Ecto neural progenitor cell (in vitro differentiated cells): Measurements from ENCODE around the gene LINC00632.

ENCODE experiments used
- DNase-seq: peaks from one replicate; pipeline ENCODE4 v3.0.0-alpha.2; 2018; ENCODE audit warnings: low spot score

The LINC00632 gene

DNA sequence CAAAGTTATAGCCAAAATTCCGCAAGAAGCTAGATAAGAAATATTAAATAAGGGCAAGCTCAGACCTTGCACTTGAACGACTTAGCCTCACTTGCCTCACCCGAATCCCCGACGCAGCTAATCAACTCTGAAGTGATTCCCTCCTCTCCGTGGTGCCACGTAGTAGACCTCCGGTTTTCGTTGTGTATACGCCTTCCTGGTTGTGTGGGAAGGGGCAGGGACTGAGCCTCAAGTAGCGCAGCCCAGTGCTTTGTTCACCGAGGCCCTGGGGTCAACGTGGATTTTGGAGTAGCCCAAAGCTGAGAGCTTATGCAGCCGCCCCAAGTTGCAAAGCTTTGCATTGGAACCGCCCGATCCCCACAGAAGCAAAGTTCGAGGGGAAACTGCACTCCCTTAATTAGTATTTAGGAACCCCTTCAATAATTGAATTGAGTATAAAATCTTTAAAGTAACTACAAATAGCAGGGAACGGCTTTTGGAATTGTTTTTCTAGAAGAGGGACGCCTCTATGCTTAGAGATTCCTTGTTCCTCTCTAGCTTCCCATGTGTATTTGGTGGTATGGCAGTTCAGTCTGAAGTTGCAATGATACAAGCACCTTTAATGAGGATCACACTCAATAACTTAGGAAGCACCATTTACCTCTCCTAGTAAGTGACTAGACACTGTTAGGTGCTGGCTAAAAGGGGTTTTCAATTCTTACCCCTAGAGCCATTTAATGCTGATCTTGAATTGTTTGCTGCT, 55.7 kb downstream of the LINC00632 start:
- peak; percentile 50 for DNase-seq

DNA sequence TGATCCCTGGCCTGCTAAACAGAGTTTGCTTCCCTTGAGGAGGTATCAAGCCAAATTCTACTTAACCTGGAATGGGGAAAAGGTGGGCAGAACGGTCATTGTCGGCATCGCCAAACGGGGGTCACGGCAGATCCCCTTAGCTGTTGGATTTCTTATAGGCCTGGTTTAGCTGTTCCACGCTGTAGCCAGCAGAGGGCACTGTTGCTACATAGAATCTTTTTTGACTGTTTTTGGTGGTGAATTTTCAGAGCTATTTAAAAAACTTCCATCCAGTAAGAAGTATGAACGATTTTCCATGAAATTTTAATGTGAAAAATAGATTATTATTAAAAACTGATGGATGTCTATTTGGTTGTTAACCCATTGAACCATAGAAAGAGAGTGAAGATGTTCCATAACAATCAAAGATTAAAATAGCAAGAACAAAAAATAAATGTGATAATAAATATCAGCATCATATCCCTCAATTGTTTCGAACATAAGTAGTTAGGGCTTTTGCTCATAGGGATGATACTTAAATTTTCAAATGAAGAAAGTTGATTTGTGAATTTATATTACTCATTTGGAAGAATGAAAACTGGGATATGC, 56.6 kb downstream of the LINC00632 start:
- DNase-seq = peak; percentile 50

DNA sequence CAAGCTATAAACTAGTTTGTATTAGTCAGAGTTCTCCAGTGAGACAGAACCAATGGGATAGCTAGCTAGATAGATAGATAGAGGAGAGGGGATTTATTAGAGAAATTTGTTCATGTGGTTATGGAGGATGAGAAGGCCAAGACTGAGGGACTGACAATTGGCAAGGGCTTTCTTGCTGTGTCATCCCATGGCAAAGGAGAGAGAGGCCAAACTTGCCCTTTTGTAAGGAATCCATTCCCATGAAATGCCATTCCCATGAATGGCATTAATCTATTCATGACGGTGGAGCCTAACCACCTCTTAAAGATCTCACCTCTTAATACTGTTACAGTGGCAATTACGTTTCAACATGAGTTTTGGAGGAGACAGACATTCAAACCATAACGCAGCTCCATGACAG, 58.1 kb downstream of the LINC00632 start:
- no peak for DNase-seq

DNA sequence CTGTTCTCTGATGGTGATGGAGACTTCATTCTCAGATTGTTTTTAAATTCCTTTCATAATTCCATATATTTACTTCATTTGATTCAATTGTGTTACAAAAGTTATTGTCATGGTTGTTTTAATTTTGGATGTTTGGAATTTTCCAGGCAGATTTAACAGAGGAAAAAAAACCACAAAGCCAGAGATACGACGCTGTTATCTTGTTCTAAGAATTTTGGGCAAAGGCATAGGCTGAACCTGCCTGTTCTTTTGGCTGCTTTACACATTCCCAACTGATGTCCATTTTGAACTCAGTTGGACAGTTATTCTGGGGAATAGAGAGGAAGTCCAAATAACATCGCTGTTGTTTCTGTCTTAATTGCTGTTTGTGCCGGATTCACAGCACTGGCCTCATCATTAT, 65.7 kb downstream of the LINC00632 start:
- DNase-seq = no peak

DNA sequence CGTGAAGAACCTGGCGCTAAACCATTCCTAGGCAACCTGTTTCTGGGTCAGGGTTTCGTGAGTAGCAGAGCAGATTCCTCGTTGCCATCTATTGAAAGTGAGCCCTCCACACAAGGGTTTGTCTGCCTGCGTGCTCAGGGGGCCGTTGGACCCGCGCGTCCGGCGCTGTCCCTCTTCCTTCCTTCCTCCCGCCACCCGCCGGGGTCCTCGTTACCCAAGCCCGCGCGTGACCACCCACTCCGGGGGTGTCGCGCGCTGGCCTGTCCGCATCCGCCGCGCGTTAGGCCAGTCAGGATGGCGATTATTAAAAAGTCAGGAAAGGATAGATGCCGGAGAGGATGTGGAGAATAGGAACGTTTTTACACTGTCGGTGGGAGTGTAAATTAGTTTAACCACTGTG, 66.8 kb downstream of the LINC00632 start:
- DNase-seq = no peak

DNA sequence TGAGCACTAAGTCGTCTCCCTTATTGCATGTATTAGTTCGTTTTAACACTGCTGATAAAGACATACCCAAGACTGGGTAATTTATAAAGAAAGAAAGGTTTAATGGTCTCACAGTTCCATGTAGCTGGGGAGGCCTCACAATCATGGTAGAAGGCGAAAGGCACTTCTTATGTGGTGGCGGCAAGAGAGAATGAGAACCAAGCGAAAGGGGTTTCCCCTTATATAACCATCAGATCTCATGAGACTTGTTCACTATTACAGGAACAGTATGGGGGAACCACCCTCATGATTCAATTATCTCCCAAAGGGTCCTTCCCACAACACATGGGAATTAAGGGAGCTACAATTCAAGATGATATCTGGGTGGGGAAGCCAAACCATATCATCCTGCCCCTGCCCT, 85.1 kb downstream of the LINC00632 start:
- DNase-seq = no peak

DNA sequence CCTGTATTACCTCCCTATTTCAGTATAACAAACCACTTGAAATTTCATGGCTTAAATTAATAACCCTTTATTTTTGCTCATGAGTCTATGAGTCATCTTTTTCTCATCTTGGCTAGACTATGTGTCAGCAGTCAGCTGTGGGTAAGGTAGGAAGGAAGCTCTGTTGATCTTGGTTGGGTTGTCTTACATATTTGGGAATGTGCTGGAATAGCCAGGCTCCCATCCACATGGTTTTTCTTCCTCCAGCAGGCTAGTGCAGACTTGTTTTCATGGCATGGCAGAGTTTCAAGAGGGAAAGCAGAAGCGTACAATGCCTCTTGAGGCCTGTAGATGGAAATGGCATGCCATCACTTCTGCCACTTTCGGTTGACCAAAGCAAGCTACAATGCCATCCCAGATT, 89.7 kb downstream of the LINC00632 start:
- no peak for DNase-seq

DNA sequence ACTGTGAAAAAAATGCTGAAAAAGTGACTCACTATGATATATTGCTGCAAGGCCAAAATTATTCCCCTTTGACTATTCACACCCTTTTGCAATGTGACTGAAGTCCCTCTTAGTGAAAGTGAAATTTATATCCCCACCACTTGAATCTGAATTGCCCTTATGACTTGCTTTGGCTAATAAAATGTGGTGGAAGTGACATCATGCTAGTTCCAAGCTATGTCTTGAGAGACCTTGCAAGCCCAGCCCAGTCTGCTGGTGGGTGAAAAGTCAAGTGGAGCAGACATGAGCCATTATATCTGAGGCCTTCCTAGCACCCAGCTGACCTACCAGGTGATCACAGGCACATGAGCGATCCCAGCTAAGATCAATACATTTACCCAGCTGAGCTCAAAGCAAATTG, 94.7 kb downstream of the LINC00632 start:
- DNase-seq = no peak

DNA sequence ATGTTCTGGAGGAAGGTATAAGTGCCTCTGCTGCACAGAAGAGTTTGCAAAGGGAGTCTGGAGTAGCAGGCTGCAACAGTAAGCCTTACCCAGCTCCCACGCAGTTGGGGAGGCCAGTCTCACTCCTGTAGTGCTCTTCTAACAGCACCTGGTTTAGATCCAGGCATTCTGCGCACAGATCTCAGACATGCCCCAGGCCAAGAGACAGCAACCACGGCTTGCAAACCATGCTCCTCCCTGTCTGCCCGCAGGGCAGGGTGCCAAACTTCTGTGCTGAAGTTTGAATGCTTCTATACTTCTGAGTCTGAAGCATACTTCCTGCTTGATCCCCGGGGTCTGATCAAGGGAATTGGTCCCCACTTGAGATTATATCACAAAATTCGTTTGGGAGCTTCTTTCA, 106.3 kb downstream of the LINC00632 start:
- no peak for DNase-seq

DNA sequence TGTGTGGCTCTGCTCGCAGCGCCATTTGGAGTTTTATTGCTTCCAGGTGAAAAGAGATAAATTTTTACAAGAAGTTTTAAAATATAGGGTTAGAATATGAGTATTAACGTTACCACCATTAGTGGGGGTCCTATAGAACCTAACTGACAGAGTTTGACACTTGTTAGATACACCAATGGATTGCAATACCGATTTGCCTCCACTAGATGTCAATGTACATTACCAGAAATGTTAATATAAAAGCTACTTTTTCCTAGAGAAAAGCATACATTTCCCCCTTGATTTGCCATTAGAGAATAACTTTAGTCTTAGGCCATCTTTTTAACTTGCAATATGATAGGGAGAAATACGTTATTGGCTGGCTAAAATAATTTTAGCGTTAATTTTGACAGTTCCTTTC, 108.4 kb downstream of the LINC00632 start:
- DNase-seq = no peak

DNA sequence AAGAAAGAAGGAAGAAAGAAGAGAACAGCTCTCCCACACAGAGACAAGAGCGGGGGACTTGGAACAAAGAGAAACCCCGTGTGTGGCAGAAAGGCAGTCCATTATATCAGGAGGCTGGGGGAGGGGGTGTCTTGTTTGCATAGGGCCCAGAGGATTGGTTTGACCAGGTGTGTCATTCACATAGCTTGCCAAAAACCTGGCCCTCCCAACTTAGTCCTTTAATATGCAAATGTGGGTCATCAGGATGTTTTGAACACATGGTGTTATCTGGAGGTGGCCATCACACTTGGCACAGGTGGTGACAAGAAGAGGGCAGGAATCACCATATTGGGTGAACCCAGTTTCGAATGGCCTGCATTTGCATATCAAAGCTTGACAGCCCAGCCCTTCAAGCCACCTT, 111.7 kb downstream of the LINC00632 start:
- no peak for DNase-seq

DNA sequence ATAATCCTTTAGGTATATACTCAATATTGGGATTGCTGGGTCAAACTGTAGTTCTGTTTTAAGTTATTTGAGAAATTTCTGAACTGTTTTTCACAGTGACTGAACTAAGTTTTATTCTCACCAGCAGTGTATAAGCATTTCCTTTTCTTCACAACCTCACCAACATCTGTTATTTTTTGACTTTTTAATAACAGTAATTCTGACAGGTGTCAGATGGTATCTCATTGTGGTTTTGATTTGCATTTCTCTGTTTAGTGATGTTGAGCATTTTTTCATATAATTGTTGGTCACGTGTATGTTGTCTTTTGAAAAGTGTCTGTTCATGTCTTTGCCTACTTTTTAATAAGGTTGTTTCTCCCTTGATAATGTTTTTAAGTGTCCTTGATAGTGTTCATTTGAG, 112.6 kb downstream of the LINC00632 start:
- DNase-seq = no peak

DNA sequence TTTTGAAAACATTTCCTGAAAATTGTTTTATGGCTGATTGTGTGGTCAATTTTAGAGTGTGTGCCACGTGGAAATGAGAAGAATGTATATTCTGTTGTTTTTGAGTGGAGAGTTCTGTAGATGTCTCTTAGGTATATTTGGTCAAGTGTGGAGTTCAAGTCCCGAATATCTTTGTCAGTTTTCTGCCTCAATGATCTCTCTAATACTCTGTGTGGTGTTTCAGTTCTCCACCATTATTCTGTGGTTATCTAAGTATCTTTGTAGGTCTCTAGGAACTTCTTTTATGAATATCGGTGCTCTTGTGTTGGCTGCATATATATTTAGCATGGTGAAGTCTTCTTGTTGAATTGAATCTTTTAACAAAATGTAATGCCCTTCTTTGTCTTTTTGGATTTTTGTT, 113.3 kb downstream of the LINC00632 start:
- DNase-seq = no peak

DNA sequence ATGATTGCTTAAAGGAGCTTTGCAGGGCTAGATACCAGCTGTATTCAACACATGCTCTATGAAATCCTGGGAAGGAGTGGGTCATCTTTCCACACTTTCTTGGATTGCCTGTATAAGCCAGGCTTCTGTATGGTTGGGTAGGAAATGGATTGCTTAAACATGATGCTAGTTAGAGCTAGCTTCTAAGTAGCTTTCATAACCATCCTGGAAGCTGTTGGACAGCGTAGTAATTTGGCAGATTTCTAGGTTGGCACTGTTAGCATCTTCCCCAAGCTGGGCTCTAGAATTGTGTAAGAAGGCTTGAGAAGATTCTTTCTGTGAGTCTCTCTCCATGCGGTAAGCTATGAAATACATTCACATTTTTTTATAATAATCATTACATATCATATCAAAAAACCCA, 127.3 kb downstream of the LINC00632 start:
- no peak for DNase-seq
